Esophagus squamous epithelium (tissue), 4 donors: ENCODE results near the gene TPRKB.
"Not testable (repeated sequence)": the region's sequence is repeated elsewhere in the genome, so short reads cannot be mapped to it uniquely, and the experiment has no call there.

Experiments used
- POLR2A ChIP-seq, 4 donors: fragments of 450-650 bp; IDR thresholded peaks; one replicate each; pipeline ENCODE4 v1.6.1; 2017; ENCODE audit warnings: antibody characterized with exemption in 4 of 4, mild to moderate bottlenecking in 4 of 4, moderate library complexity in 3 of 4
- TF ChIP-seq, protein P1 (sequence below), 6 experiments: fragments of 450-650 bp in 4 of 6; fragments of 200-600 bp in 2 of 6; sonication (generic) in 2 of 6; IDR thresholded peaks; one replicate each; pipeline ENCODE4 v1.5.1; 2016 to 2019; ENCODE audit warnings: antibody characterized with exemption in 6 of 6, mild to moderate bottlenecking in 4 of 6, moderate library complexity in 4 of 6

DNA sequence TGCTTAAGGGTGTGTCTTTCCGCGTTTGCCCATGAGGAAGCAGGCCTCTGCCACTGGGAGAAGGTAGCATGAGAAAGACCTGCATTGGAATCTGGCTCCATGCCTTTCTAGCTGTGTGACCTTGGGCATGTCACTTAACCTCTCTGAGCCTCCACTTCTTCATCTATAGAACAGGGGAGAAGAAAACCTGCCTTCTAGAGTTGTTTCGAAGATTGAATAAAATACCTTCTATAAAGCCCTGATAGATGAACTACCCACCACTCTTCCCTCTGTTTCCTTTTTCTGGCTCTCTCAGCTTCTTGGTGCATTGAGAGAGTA lies 35.7 kb downstream of the TPRKB start:
- TF ChIP-seq, protein P1, sequence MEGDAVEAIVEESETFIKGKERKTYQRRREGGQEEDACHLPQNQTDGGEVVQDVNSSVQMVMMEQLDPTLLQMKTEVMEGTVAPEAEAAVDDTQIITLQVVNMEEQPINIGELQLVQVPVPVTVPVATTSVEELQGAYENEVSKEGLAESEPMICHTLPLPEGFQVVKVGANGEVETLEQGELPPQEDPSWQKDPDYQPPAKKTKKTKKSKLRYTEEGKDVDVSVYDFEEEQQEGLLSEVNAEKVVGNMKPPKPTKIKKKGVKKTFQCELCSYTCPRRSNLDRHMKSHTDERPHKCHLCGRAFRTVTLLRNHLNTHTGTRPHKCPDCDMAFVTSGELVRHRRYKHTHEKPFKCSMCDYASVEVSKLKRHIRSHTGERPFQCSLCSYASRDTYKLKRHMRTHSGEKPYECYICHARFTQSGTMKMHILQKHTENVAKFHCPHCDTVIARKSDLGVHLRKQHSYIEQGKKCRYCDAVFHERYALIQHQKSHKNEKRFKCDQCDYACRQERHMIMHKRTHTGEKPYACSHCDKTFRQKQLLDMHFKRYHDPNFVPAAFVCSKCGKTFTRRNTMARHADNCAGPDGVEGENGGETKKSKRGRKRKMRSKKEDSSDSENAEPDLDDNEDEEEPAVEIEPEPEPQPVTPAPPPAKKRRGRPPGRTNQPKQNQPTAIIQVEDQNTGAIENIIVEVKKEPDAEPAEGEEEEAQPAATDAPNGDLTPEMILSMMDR (IDR thresholded peaks at IDR 0.05): not testable (repeated sequence)
- TF ChIP-seq POLR2A (IDR thresholded peaks at IDR 0.05): not testable (repeated sequence)
